IMR-90 (cell line): ENCODE results near the gene TRIM13. TPM values are rescaled to one million over a fixed set of nuclear protein-coding genes. Genes with fewer than 3 reads are reported as not detected.

Experiments used
- ATAC-seq: fragments of 200-7000 bp; cut with Tn5 transposase; 2 replicates; pipeline ENCODE4 v1.9.1; 2020; ENCODE audit warnings: low read depth, mild to moderate bottlenecking, moderate library complexity
- BruUV-seq: library from RNA; stranded (reverse); fragments of 400-500 nt; replicated peaks from 2 replicates; lab custom pipeline; 2021; lab: Mats Ljungman, UMichigan
- CTCF ChIA-PET: fragments of 300-600 bp; formaldehyde crosslinking; extraction: SDS; loops from one replicate; lab custom pipeline; 2021; ENCODE audit warnings: antibody characterized with exemption; lab: Yijun Ruan, JAX
- POLR2A ChIA-PET: fragments of 300-600 bp; sonication (Branson Sonifier 250); formaldehyde crosslinking; loops from one replicate; lab custom pipeline; 2022; ENCODE audit warnings: antibody characterized with exemption; ENCODE audit not compliant: unreplicated experiment; lab: Charles Lee
- DNase-seq: peaks from one replicate; pipeline ENCODE4 v3.0.0; 2013
- H2AFZ ChIP-seq: replicated peaks from 2 replicates; pipeline ENCODE3; 2013; ENCODE audit warnings: low read length, mild to moderate bottlenecking; ENCODE audit not compliant: poor library complexity
- H2AK5ac ChIP-seq: 2 replicates; pipeline ENCODE4 v1.6.1; 2013; ENCODE audit warnings: low read depth, low read length, inconsistent platforms
- H2AK9ac ChIP-seq: replicated peaks from 2 replicates; pipeline ENCODE3; 2013; ENCODE audit warnings: mild to moderate bottlenecking, low read depth, low read length, moderate library complexity; ENCODE audit not compliant: poor library complexity
- H2BK120ac ChIP-seq: 2 replicates; pipeline ENCODE4 v1.6.1; 2013; ENCODE audit warnings: low read depth, low read length, inconsistent platforms
- H2BK15ac ChIP-seq: 3 replicates; pipeline ENCODE4 v1.6.1; 2013; ENCODE audit warnings: low read depth, low read length, inconsistent platforms
- H2BK20ac ChIP-seq: 2 replicates; pipeline ENCODE4 v1.6.1; 2013; ENCODE audit warnings: low read depth, mild to moderate bottlenecking, inconsistent platforms, low read length, moderate library complexity
- H2BK5ac ChIP-seq: 2 replicates; pipeline ENCODE4 v1.6.1; 2013; ENCODE audit warnings: mild to moderate bottlenecking, low read depth, low read length, inconsistent platforms; ENCODE audit not compliant: poor library complexity, severe bottlenecking
- H3K14ac ChIP-seq: replicated peaks from 2 replicates; pipeline ENCODE4 v1.6.1; 2013; ENCODE audit warnings: low read depth, low read length, inconsistent platforms
- H3K18ac ChIP-seq: 2 replicates; pipeline ENCODE4 v1.6.1; 2013; ENCODE audit warnings: low read depth, low read length, control low read depth
- H3K23ac ChIP-seq: 2 replicates; pipeline ENCODE4 v1.6.1; 2013; ENCODE audit warnings: low read depth, low read length, inconsistent platforms
- H3K27ac ChIP-seq: 2 replicates; pipeline ENCODE4 v1.5.1; 2013; ENCODE audit warnings: mild to moderate bottlenecking, control low read depth, low read length; ENCODE audit not compliant: insufficient read depth
- H3K27me3 ChIP-seq: 2 replicates; pipeline ENCODE4 v1.6.1; 2013; ENCODE audit warnings: low read length; ENCODE audit not compliant: control insufficient read depth, insufficient read depth
- H3K36me3 ChIP-seq: 2 replicates; pipeline ENCODE4 v1.6.1; 2013; ENCODE audit warnings: low read length, mixed read lengths; ENCODE audit not compliant: control insufficient read depth, insufficient read depth
- H3K4ac ChIP-seq: 2 replicates; pipeline ENCODE4 v1.6.1; 2013; ENCODE audit warnings: low read depth, low read length, inconsistent platforms
- H3K4me1 ChIP-seq: 2 replicates; pipeline ENCODE4 v1.6.1; 2013; ENCODE audit warnings: low read length, mixed read lengths; ENCODE audit not compliant: control insufficient read depth, insufficient read depth
- H3K4me2 ChIP-seq: 2 replicates; pipeline ENCODE4 v1.6.1; 2013; ENCODE audit warnings: low read depth, mild to moderate bottlenecking, control low read depth, low read length, moderate library complexity
- H3K4me3 ChIP-seq: 2 replicates; pipeline ENCODE4 v1.5.1; 2013; ENCODE audit warnings: low read depth, mild to moderate bottlenecking, control low read depth, low read length, moderate library complexity; ENCODE audit not compliant: insufficient read depth
- H3K56ac ChIP-seq: 2 replicates; pipeline ENCODE4 v1.6.1; 2013; ENCODE audit warnings: low read length, inconsistent platforms; ENCODE audit not compliant: insufficient read depth; ENCODE audit errors: extremely low read depth
- H3K79me1 ChIP-seq, 2 experiments: 2 replicates each; pipeline ENCODE4 v1.6.1; 2013; ENCODE audit warnings: low read length in 2 of 2, inconsistent platforms in 1 of 2, low read depth in 1 of 2
- H3K9ac ChIP-seq: 2 replicates; pipeline ENCODE4 v1.6.1; 2013; ENCODE audit warnings: low read depth, low read length, control low read depth
- H3K9me1 ChIP-seq: 2 replicates; pipeline ENCODE4 v1.6.1; 2013; ENCODE audit warnings: low read length, inconsistent platforms; ENCODE audit not compliant: insufficient read depth
- H3K9me3 ChIP-seq: 2 replicates; pipeline ENCODE4 v1.6.1; 2013; ENCODE audit warnings: low read length; ENCODE audit not compliant: control insufficient read depth, insufficient read depth
- H4K20me1 ChIP-seq: 2 replicates; pipeline ENCODE4 v1.6.1; 2013; ENCODE audit warnings: low read length, inconsistent platforms; ENCODE audit not compliant: insufficient read depth
- H4K5ac ChIP-seq: 2 replicates; pipeline ENCODE4 v1.6.1; 2013; ENCODE audit warnings: mild to moderate bottlenecking, low read depth, low read length, control low read depth
- H4K8ac ChIP-seq, 2 experiments: 2 replicates each; pipeline ENCODE4 v1.6.1; 2013; ENCODE audit warnings: low read depth in 2 of 2, low read length in 2 of 2, control low read depth in 1 of 2, inconsistent platforms in 1 of 2
- H4K91ac ChIP-seq: 2 replicates; pipeline ENCODE4 v1.6.1; 2013; ENCODE audit warnings: low read depth, low read length, inconsistent platforms; ENCODE audit not compliant: insufficient read depth
- MAFK ChIP-seq: IDR thresholded peaks from 2 replicates; pipeline ENCODE4 v1.6.1; 2012; ENCODE audit warnings: low read depth, low read length, improper control_type of control experiment
- MAZ ChIP-seq: IDR thresholded peaks from 2 replicates; pipeline ENCODE4 v1.6.1; 2012; ENCODE audit warnings: low read depth, mild to moderate bottlenecking, low read length, improper control_type of control experiment, moderate library complexity, borderline replicate concordance
- MXI1 ChIP-seq: IDR thresholded peaks from 2 replicates; pipeline ENCODE4 v1.6.1; 2012; ENCODE audit warnings: low read depth, mild to moderate bottlenecking, low read length, moderate library complexity, borderline replicate concordance
- NFE2L2 ChIP-seq: fragments of 150-350 bp; IDR thresholded peaks from 2 replicates; pipeline ENCODE4 v1.6.1; 2016; ENCODE audit warnings: low read depth, mild to moderate bottlenecking, low read length
- POLR2A ChIP-seq: IDR thresholded peaks from 2 replicates; pipeline ENCODE4 v1.6.1; 2012; ENCODE audit warnings: mild to moderate bottlenecking, low read depth, low read length
- RFX5 ChIP-seq: IDR thresholded peaks from 2 replicates; pipeline ENCODE4 v1.8.0; 2012; ENCODE audit warnings: low read depth, mild to moderate bottlenecking, low read length, moderate library complexity
- SMC3 ChIP-seq: fragments of 150-350 bp; IDR thresholded peaks from 2 replicates; pipeline ENCODE4 v1.6.1; 2016; ENCODE audit warnings: low read depth, mild to moderate bottlenecking, antibody characterized with exemption, low read length, moderate library complexity
- WGBS, 2 experiments: methylation state at CpG; one replicate each; pipeline versions ENCODE4 v1.1.5 to v1.1.7; 2013; ENCODE audit warnings: missing lambda C conversion rate in 2 of 2; ENCODE audit not compliant: insufficient read length in 1 of 2; ENCODE audit errors: extremely low coverage in 2 of 2; 5-methylcytosine and 5-hydroxymethylcytosine counted together
- dilution Hi-C: fragments of 300-500 bp; cut with HindIII; formaldehyde crosslinking; loops from one replicate; pipeline ENCODE4 v1.14.3; 2018; ENCODE audit warnings: low sequenced_read_pairs; ENCODE audit not compliant: unreplicated experiment
- in situ Hi-C: fragments of 300-500 bp; cut with MboI; formaldehyde crosslinking; loops from 3 replicates; pipeline ENCODE4 v1.14.3; 2019; ENCODE audit warnings: low sequenced_read_pairs, inconsistent platforms, mixed read lengths
- intact Hi-C: fragments of 100-400 bp; cut with micrococcal nuclease; formaldehyde crosslinking; loops from 2 replicates; pipeline ENCODE4 v1.10.0; 2022
- polyA plus RNA-seq, 3 experiments: library from polyadenylated mRNA; depleted of rRNA; stranded (reverse); fragments of >200 nt; gene quantifications; 2 replicates each; pipeline ENCODE4 v1.2.3, GENCODE V29; 2012; ENCODE audit warnings: low replicate concordance in 1 of 3
- total RNA-seq: library from RNA; depleted of rRNA; stranded (reverse); fragments of >200 nt; gene quantifications from 2 replicates; pipeline ENCODE4 v1.2.3, GENCODE V29; 2012

TRIM13 gene
- total and polyA plus RNA-seq, 2 of the 4 experiments (the other 2 are of a cell fraction): 12.0 to 20.1 TPM

- no peak overlapping the region for H4K8ac ChIP-seq
- H3K18ac ChIP-seq: no peak overlapping the region
- no peak overlapping the region for H3K9ac ChIP-seq
- CTCF ChIA-PET: no interaction called here
- no peak overlapping the region for H3K4ac ChIP-seq
- H3K56ac ChIP-seq: no peak overlapping the region
- H2AFZ ChIP-seq: no peak overlapping the region
- no peaks in the 10 kb centered on the region for H3K27me3 ChIP-seq
- no peak overlapping the region for H3K4me3 ChIP-seq
- peaks cover 25% of the 10 kb centered on the region for H3K36me3 ChIP-seq
- H4K91ac ChIP-seq: no peak overlapping the region
- H3K9me1 ChIP-seq: peaks cover 3% of the 10 kb centered on the region
- in situ Hi-C loops (no loop called here), intact Hi-C loops (no loop called here), dilution Hi-C loops (no loop called here)
- H2BK120ac ChIP-seq: no peak overlapping the region
- no peaks in the 10 kb centered on the region for H3K9me3 ChIP-seq
- POLR2A ChIA-PET: no interaction called here
- DNase-seq (peak; percentile 25), ATAC-seq (no peak)
- no peak overlapping the region for H3K27ac ChIP-seq
- no peak overlapping the region for H2BK20ac ChIP-seq
- no peak overlapping the region for H2AK5ac ChIP-seq
- no peak overlapping the region for H3K14ac ChIP-seq
- H2BK15ac ChIP-seq: no peak overlapping the region
- H4K5ac ChIP-seq: no peak overlapping the region
- no peak overlapping the region for H2BK5ac ChIP-seq
- TF ChIP-seq MAFK (peak; percentile 23; the same call in 1 of the 2 replicates), NFE2L2 (no peak), SMC3 (no peak), MXI1 (no peak), RFX5 (no peak), MAZ (no peak), POLR2A (no peak)
- H3K79me1 ChIP-seq: peaks cover 36 to 63% of the 10 kb centered on the region in 2 experiments
- H3K4me2 ChIP-seq: no peak overlapping the region
- TSS peak; percentile 31 for BruUV-seq
- no peak overlapping the region for H3K23ac ChIP-seq
- H3K4me1 ChIP-seq: peaks cover 8% of the 10 kb centered on the region
- H4K20me1 ChIP-seq: peaks cover 17% of the 10 kb centered on the region
- no peak overlapping the region for H2AK9ac ChIP-seq
- no CpG with 5 or more reads among the region's 6 CpGs for WGBS, 2 experiments
These were observed 15.7 kb downstream of the TRIM13 start for GRCh38 chr13:50012396-50013169.
